Stimulated activated CD4-positive, alpha-beta T cell treated with anti-CD3 and anti-CD28 coated beads, Interleukin-2, amount 100 ng/mL, for 24 hours (primary cell): ENCODE measurements around the gene MMS19.
"Not testable (repeated sequence)": the region's sequence is repeated elsewhere in the genome, so short reads cannot be mapped to it uniquely, and the experiment has no call there.

Experiments
- DNase-seq, 2 donors: peaks; one replicate each; pipeline ENCODE4 v3.0.0-alpha.2; 2020

The MMS19 gene

DNA sequence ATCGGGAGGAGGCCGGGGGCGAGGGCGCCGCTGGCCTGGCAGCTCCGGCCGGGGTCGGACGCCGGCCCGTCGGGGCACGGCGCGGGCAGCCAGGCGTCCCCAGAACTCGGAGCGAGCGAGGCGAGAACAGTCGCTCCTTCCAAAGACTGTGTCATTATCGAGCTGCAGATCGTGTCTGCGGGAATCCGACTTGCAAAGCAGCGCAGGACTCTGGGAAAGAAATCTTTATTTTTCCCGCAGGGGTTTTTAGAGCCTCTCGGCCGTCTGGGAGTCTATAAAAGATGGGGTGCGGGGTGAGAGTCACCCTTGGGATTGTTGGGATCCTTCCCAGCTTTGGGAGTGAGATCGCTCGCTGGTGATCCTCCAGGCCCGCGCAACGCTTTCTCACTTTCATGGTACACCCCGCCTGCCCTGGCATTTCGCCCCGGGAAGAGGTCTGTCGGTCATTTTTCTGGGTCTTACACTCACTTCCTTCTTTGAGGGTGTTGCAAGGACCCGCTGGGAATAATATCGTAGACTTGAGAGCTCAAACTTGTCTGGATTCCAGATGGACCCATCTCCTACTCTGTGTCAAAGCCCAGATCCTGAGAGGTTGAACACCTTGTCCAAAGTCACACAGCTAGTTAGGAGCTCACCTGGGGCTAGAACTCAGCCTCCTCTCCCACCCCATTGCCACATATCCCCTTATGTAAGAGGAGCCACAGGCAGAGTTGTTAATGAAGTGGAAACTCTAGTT is 1.5 kb upstream of the MMS19 start:
- no peak for DNase-seq

DNA sequence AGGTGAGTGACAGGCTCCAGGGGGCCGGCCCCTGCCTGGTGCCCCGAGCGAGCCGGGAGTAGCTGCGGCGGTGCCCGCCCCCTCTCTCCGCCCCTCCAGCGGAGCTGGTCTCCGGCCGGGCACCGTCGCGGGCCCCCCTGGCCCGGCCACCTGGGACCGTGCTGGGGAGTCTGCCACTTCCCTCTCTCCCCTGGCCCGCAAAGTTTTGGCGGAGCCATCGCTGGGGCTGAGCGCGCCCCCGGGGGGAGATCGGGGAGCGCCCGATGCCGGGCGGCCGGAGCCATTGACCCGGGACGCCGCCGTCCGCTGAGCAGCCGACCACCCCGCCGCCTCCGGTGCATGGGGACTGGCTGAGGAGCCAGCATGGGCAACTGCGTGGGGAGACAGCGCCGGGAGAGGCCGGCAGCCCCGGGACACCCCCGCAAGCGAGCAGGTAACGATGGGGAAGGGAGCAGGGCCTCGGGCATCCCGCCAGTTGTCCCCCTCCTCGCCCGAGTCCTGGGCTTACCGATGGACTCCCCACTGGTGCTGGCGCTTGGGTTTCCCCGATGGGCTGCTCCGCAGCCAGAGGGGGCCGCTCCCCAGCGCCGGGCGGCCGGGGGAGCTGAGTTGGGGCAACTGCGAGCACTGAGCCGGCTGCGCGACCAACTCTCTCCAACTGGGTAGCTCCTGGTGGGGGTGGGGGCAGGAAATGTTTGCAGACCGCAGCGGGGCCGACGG is 779 bp upstream of the MMS19 start, which contains the start of gene UBTD1:
Gene UBTD1 (plus strand): TSS at position 84 of the 720 bp plus-strand sequence. CDS start 280 bp downstream, at position 364.
- DNase-seq = peak; percentile 38 to 40

DNA sequence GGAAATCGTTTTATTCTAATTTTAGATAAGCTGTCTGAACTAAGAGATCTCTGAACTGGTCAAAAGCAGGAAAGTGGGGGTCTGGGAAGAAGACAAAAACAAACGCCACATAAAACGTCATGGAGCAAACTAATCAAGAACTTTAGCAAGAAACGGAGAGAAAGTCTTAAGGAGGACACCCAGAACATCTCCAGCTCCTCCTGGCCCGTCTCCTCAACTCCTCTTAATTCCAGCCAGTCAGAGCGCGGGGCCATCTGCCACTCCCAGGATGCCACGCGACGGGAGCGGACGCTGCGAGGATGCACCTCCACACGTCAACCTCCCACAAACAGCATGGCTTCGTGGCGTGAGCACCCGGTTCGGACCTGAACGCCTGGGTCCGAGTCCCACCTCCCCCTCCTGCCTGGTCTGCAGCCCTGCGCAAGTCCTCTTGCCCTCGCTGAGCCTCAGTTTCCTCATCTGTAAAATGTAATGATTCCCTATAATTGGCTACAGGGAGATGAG is 598 bp downstream of the MMS19 start:
- peak; percentile 82 to 87 for DNase-seq

DNA sequence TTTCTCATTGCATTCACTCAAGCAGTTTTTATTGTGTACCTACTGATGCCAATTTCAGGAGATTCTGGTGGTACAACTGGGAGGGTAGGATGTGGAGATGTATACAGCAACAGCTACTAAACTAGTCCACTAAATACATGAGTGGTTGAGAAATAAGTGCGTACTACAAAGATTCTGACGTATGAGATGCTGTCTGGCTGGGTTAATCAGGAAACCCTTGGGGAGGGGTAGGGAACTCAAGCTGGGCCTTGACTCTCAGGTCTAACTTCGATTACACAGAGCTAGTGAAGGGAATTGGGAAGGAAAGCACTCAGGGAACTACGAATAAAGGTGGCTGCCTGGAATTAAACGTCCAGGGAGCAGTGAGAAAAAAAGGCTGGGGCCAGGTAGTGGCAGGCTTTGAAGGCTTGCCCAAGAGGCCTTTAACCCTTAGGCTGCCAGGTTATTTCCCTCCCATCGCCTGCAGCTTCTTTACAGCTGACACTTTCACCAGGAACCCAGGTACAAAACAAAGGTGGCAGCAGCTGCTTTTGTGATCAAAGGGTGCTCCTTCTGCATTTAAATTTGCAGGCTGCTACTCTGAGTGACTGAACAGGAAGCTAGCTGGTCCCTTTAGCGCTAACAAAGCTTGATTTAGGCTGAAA is 3.2 kb downstream of the MMS19 start:
- DNase-seq = no peak

DNA sequence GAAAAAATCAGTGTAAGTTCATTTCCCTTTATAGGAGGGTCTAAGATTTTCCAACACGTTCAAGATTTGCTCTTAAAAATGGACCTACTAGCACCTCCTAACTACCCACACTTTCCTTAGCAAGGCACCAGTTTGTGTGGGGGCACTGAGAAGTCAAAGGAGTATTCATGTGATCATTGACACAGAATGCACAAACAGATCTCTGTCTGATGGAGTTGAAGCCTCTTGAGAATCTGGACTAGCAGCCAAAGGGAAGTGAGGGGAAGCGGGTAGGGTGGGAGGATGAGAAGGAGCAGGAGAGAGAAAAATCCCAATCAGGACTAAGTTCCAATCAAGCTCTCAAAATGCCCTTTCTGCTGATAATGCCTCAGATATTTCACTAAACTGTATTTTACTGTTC is 4.1 kb downstream of the MMS19 start:
- DNase-seq = no peak

DNA sequence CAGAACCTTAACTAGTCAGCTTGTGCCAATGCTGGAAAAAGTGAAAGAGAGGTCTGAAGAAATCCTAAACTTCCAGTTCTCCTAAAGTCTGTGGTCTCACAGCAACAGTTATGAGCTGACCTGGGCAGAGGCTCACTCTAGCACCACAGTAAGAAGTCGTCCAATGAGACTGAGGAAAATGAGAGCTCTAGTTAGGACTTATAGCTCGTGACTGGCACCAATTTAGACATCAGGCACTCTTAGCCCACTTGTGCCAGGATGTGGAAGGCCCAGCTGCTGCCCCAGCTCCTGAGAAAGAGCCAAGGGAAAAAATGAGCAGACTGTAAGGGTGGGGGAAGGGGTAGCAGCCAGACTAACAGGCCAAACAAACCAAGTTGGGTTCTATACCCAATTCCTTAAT is 7.6 kb downstream of the MMS19 start:
- DNase-seq = no peak

DNA sequence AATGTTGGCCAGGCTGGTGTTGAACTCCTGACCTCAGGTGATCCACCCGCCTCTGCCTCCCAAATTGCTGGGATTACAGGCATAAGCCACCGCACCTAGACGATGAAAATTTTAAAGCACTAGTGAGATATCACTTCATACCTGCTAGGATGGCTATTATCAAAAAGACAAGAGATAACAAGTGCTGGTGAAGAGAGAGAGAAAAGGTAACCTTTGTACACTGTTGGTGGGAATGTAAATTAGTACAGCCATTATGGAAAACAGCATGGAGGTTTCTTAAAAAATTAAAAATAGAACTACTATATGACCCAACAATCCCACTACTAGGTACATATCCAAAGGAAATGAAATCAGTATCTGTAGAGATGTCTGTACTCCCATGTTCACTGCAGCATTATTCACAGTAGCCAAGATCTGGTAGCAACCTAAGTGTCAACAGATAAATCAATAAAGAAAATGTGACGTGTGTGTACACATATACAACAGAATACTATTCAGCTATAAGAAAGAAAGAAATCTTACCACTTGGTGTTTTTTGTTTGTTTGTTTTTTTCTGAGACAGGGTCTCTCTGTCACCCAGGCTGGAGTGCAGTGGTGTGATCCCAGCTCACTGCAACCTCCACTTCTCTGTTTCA is 12.5 kb downstream of the MMS19 start:
- DNase-seq = no peak

DNA sequence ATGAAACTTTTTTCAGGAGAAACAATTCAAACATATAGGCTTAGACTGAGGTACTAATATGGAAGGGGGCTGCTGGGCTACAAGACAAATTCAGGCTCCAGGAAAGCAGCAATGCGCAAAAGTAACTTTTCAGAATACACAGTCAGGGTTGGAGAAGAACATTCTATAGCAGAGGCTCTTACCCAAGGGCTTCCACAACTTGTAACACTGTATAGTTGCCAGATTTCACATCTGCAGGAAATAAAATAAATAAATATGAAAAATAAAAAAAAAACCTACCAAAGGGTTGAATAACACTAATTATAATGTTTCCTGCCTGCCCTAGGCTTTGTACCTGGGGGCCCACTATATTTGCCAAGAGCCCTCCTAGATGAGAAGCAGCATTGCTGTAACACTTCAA is 14.3 kb downstream of the MMS19 start:
- DNase-seq = no peak

DNA sequence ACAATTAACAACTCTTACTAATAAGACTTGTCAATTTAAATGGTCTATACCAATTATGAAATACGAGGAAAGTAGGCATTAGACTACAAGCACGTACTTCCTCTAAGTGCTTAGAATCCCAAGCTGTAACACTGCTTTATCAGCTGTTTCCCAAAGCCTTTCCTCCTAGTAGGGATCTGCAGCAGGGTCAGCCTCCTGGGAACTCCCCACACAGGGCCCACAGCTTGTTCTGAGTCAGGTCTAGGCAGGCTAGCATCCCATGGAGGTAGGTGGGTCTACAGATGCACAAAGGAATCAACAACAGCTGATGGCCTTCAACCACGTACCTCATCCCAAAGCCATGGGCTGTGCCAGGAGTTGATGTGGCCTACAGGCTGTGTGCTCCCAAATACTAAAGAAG is 14.7 kb downstream of the MMS19 start:
- DNase-seq = no peak

DNA sequence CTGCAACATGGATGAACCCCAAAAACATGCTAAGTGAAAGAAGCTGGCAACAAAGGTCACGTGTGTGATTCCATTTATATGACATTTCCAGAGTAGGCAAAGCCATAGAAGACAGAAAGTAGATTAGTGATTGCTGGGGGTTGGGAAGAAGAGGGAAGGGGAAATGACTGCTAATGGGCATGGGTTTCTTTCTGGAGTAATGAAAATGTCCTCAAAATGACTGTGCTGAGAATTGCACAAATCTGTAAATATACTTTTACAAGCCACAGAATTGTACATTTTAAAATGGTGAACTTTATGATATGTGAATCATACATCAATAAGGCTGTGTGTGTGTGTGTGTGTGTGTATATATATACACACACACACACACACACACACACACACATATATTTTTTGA is 15.8 kb downstream of the MMS19 start:
- DNase-seq = no peak

DNA sequence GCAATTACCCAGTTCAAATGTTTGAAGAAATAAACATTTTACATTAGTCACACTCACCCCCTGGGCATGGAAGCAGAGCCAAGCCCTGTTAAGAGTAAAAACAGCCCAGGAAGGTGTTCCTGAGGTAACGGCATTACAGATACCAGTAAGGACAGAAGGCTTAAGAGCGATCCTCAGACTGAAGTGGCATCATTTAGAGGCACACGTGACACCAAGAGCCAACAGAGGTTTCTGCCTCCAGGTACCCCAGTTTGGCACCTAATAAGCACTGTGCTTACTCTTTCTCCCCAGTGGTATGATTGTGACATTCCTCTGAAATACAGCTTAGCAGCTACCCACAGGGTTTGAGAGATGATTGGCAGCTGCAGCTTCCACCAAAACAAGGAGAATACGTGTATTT is 17.2 kb downstream of the MMS19 start:
- DNase-seq = no peak

DNA sequence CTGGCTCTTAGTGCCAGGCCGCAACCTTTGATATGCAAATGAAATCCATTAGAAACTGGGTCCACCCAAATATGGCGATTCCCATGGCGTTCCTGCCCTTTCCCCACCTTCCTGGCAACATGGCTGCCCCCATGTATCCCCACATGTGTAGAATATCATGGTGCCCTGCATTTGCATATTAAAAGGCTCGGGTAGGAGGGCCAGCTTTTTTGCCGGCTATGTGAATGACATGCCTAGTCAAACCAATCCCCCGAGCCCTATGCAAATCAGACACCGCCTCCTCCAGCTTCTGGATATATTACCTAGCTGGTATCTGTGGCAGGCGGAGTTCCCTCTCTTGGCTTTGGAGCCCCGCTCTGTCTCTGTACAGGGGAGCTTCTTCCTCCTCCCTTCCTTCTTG is 18.3 kb downstream of the MMS19 start:
- no peak for DNase-seq

DNA sequence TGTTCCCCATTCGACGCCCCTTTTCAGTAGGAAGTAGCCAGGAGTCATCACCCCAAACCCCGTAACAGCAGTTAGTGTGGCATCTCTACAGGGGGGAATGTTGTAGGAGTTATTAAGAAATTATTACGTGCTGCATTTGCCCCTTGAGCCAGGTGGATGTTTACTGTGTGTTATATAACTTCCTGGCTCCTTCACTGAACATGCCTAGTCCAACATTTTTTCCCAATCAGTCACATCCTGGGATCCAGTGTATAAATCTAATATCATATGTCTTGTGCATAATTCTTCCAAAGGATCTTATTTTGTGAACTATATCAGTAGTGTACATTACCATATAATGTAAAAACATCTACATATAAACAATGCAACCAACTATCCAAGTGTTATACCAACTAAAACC is 18.8 kb downstream of the MMS19 start:
- not testable (repeated sequence) for DNase-seq

DNA sequence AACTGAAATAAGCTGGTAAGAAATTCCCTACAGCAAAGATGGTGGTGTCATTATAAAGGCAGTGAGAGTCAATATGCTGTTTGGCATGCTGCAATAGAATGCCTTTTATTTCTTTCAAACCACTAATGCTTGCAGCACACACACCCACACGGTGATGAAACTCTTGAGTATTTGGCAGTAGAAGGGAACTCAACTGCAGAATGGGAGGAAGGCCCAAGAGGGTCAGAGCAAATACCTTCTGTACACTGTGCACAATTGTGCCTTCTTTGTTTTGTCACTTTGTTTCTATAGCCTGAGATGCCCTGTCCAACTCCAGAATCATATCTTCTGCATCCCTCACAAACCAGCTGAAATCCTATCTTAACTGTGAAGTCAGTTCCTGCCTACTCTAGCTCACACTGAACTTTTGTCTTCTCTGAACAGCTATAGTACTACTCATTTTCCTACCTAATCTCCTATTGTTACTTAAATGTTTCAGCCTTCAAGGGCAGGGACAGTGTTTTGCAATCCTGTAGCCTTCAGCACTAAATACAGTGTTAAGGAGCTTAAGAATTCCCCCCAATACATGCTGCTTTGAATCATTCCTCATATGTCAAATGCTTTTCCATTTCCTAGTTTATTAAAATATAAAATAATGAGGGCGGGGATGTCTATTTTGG is 22.2 kb downstream of the MMS19 start:
- no peak for DNase-seq

DNA sequence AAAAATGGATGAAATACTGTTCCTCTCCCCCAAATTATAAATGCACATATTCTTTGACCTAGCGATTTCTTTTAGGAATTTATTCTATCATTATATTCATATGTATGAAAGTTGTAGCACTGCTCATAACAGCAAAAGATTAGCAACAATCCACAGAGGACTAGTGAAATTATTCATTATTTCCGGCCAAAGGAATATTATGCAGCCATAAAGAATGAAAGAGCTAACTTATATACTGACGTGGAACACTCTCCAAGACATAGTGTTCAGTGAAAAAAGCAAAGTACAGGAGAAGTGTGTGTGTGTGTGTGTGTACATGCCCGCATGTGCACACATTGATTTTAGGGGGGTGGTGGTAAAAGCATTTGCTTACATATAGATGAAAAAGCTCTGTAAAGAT is 23.3 kb downstream of the MMS19 start:
- no peak for DNase-seq

DNA sequence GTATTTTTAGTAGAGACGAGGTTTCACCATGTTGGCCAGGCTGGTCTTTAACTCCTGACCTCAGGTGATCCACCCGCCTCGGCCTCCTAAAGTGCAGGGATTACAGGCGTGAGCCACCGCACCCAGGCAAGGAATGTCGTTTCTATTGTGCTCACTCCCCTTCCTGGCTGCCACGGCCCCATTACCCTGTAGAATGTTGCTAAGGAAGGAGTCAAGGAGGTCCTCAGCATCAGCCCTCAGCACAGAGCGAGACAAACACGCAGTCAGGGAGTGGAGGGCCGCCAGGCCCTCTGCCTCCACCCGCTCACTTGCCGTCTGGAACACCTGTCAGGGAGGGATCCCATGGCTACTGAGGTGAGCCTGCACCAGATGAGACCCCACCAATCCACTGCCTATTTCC is 29.4 kb downstream of the MMS19 start:
- not testable (repeated sequence) for DNase-seq

DNA sequence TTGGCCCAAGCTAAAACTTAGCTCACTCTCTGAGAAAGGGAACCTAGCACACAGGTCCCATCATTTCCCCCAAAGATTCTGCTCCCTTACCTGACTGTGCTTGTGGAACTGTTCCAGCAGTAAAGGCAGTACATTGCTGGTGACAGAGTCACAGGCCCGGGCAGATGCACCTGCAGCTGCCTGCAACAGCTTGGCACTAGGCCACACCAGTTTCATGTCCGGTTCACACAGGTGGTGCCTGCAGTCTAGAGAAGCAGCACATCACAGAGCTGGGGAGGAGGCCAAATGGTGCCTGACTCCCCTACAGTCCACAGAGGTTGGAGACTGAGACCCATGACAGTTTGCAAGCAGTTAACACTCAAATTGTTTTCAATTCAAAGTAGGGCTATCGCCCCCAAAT is 30.1 kb downstream of the MMS19 start:
- no peak for DNase-seq

DNA sequence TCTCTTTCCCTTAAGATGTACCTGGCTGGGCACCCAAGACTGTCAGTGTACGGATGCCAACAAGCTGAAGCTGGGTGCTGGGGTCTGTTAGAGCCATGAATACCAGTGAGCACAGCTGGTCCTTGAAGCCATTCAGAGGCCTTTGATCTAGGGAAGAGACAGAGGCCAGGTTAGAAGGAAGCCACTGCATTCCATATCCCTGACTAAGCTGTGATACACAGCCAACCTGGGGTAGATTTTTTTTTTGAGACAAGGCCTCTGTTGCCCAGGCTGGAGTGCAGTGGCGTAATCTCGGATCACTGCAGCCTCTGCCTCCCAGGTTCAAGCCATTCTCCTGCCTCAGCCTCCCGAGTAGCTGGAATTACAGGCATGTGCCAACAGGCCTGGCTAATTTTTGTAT is 31.5 kb downstream of the MMS19 start:
- DNase-seq = no peak

DNA sequence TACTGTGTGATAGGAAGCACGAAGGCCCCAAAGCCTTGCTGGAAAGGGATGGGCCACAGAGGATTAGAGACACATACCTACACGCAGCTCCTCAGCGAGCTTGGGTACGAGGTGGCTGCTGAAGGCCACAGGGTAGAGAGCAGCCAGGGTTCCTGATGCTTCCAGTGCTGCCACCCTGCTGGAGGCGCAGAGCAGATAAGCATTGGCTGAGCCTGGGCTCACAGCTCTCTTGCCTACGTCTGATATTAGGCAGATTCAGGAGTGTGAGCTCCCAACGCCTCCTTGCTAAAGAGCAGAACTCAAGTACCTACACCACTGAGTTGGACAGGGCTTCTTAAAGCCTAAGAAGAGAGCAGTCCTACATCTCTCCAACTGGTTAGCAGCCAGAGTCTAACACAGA is 32.2 kb downstream of the MMS19 start:
- DNase-seq = no peak

DNA sequence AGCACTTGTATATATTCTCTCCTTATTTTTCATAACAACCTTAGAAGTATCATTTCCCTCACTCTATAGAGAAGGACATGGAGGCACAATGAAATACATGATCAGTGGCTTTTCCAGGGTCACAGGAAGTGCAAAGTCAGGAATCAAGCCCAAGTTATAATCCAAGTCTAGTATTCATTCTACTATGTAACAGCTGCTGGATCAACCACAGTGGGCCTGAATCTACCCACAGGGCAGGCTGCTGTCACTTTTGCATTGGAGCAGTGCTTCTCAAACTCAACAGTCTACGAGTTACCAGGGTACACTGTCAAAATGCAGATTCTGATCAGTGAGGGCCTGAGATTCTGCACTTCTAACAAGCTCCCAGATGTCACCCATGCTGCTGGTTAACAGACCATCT is 34.0 kb downstream of the MMS19 start:
- DNase-seq = no peak

DNA sequence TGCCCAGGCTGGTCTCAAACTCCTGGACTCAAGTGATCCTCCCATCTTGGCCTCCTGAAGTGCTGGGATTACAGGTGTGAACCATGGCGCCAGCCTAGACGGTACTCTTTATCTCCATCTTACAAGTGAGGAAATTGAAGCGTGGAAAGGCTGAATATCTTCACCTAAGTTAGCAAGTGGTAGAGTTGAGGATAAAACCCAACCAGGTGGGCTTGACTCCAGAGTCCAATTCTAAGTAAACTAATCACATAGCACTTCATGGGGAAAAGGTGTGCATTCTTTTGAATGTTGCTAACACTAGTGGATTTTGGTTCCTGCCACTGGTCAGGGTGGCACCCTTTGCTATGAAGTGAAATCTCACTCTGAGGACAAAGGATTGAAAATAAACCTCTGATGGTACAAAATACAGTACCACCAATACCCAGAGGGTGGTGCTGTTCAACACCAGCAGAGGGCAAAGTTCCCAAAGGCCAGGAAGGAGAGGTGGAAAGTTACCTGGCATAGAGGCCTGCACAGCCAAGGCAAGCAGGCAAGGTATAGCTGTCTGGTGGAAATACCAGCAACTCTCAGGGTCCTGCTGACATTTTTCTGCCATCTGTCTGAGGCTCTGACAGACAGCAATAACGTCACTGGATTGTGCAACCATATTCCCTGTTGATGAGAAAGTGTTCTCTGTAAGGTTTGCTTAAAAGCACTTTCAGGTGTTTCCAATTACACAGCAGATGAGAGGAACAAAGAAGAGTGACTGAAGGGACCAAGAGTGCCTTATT is 34.7 kb downstream of the MMS19 start:
- DNase-seq = peak in 1 of 2 donors; percentile 44

DNA sequence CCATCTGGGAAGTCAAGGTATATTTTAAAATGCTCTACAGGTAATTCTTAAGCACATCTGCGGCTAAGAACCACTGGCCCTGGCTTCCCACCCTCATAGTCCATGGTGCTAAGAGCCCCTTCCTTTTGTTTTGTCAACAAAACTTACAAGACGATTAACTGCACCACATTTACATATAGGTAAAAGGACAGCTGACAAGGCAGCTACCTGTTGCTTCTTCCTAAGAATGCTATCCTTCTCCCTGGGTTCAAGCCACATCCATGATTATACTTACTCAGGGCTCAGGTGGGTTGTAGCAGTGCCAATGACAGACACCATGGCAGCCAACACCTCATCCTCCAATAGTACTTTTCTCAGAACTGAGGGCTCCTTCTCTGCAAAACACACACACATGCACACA is 35.9 kb downstream of the MMS19 start:
- DNase-seq = no peak
